Esophagus squamous epithelium (tissue), 4 donors: ENCODE measurements around the gene SNX9.

Experiments
- POLR2A ChIP-seq, 4 donors: fragments of 450-650 bp; IDR thresholded peaks; one replicate each; pipeline ENCODE4 v1.6.1; 2017; ENCODE audit warnings: antibody characterized with exemption in 4 of 4, mild to moderate bottlenecking in 4 of 4, moderate library complexity in 3 of 4
- TF ChIP-seq, protein P1 (sequence below), 6 experiments: fragments of 450-650 bp in 4 of 6; fragments of 200-600 bp in 2 of 6; sonication (generic) in 2 of 6; IDR thresholded peaks; one replicate each; pipeline ENCODE4 v1.5.1; 2016 to 2019; ENCODE audit warnings: antibody characterized with exemption in 6 of 6, mild to moderate bottlenecking in 4 of 6, moderate library complexity in 4 of 6

DNA sequence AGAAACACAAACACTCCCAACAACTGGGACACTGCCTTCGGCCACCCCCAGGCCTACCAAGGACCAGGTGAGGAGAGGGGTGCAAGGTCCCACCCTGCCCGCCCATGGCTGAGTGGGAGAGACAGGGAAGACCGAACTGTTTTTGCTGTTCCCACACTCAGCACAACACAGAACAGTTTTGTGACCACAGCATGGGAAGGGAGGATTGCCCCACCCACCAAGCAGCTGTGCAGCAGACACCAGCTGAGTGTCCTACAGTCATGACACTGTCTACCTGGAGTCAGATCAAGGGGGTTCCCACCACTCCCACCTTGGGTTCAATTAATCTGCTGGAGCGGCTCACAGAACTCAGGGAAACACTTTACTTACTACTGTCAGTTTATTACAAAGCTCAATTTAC, 73.9 kb downstream of the SNX9 start:
- TF ChIP-seq, protein P1, sequence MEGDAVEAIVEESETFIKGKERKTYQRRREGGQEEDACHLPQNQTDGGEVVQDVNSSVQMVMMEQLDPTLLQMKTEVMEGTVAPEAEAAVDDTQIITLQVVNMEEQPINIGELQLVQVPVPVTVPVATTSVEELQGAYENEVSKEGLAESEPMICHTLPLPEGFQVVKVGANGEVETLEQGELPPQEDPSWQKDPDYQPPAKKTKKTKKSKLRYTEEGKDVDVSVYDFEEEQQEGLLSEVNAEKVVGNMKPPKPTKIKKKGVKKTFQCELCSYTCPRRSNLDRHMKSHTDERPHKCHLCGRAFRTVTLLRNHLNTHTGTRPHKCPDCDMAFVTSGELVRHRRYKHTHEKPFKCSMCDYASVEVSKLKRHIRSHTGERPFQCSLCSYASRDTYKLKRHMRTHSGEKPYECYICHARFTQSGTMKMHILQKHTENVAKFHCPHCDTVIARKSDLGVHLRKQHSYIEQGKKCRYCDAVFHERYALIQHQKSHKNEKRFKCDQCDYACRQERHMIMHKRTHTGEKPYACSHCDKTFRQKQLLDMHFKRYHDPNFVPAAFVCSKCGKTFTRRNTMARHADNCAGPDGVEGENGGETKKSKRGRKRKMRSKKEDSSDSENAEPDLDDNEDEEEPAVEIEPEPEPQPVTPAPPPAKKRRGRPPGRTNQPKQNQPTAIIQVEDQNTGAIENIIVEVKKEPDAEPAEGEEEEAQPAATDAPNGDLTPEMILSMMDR (IDR thresholded peaks at IDR 0.05) = no peak
- TF ChIP-seq POLR2A (IDR thresholded peaks at IDR 0.05) = no peak
